Stimulated activated CD4-positive, alpha-beta T cell treated with anti-CD3 and anti-CD28 coated beads, Interleukin-4, amount 100 ng/mL, for 1 hour (primary cell): ENCODE results near the gene SERPINH1.
A peak's percentile ranks its signal among the peaks of the same experiment; 100 is the strongest.
"Not testable (repeated sequence)": the region's sequence is repeated elsewhere in the genome, so short reads cannot be mapped to it uniquely, and the experiment has no call there.

Experiments used
- DNase-seq: peaks from one replicate; pipeline ENCODE4 v3.0.0-alpha.2; 2020

SERPINH1 gene

DNA sequence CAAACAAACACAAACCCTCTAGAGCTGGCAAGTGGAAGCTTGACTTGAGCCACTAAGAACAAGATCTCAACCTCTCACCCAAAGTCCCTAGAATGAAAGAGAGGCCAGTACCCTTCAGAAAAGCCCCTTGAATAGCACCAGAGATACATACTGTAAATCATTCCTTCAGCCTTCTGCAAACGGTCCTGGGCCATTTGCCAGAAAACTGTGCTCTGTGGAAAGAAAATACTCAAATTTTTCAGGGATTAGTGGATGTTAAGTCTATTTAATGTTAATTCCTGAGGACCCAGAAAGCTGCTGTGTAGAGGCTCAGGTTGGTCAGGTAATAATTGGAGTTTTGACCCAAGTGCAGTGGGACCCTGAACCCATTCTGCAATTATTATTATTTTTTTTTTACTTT lies 16.9 kb downstream of the SERPINH1 start:
- no peak for DNase-seq

DNA sequence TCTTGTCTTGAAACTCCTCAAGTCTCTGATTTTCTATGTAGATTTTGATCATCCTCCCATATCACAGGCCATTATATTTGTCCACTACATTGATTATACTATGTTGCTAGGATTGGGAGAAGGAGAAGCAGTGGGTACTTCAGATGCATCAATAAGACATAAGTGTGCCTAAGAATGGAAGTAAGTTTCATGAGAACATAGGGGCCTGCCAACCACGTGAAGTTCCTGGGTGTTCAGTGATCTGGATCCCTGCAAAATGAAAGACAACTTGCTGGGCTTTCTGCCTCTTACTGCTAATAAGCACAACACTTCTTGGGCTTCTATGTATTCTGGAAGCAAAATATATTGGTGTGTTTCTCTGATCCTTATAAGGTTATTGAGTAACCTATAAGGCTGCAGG lies 17.8 kb downstream of the SERPINH1 start:
- DNase-seq, result no peak

DNA sequence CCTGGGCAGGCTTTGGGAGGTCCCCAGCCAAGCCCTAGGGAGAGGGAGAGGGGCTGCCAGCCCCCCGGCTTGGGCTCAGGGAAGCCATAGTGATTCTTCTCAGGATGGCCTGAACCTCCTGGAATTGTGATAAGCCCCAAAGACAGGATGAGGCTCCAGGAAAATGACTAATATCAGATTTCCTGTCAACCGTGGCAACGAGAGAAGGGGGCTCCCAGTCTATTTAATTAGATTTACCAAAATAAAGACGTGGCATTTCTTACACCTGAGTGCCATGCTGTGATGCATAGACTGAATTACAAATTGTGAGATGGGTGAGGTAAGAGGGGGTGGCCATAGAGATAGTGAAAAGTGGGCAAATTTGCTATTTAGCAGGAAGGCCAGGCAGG lies 20.4 kb downstream of the SERPINH1 start:
- no peak for DNase-seq

DNA sequence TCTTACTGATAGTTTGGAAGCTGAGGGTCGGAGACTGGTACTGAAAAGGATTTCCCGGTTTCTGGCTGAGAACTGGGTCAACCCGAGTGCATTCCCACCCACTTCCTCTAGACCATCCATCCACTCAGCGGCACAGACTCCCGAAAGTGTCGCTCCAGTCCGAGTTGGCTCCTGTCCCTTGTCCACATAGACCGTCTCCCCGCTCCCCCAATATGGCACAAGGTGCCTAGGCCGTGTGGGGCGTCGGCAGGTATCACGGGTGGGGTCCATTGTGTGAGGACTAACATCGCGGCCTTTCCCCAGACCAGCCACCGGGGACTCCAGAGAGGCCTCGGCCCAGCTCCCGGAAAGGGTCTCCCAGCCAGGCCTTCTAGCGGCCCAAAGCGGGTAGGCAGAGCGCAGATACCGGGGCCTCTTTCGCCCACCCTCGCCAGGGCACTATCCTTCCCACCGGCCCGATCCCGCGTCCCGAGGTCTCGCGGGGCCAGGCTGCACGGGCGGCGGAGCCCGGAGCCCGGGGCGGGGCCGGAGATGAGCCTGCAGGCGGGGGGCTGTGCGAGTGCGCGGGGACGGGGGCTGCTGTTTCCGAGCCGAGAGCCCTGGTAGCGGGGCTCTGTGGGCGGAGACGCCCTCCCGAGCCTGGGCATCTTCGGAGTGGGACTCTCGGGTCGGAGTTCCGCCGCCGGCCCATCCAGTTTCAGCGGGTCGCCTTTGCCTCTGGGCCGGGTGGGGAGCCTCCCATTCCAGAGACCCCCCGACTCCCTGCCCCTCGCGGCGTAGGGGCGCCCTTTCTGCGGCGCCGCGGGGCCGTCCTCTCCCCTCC lies 21.1 kb downstream of the SERPINH1 start:
- DNase-seq, result peak; percentile 28

DNA sequence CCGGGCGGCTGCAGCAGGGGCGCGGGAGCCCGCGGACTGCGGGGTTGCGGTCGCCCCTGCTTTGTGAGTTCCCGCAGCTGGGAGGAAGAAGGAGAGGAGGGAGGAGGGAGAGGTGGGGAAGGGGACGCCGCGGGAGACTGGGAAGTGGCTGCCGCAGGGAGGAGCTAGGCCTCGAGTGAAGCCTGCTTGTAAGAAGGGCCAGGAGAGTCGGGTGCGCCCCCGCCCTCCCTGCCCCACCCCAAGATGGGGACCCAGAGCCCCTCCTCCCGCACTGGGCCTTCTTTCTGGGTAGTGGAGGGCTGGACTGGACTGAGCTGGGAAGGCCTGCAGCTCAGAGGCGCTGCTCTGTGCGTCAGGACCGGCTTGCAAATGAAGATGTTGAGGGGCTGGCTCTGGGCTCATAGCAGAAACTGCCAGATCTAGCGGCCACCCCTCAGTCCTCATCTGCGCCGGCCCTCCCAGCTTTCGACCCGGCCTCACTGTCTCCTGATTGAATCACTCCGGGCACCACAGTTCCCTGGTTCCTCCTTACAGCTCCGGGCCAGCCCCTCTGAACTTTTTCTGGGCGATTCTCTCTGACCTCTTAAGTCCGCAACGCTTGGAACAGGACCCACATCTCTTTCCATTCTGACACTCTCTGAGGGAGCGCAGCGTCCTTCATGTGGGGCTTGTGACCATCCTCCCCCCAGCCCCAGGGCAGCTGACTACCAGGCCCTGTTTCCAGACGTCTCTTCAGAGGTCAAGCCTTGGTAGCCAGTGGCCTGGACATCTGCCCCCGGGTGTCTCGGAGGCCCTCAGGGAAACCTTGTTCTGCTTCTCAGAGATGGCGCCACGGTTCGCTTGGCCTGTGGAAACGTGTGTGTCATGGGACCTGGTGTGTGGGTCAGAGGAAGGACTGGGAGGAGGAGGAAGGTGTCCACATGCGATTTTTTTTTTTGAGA lies 21.9 kb downstream of the SERPINH1 start:
- no peak for DNase-seq

DNA sequence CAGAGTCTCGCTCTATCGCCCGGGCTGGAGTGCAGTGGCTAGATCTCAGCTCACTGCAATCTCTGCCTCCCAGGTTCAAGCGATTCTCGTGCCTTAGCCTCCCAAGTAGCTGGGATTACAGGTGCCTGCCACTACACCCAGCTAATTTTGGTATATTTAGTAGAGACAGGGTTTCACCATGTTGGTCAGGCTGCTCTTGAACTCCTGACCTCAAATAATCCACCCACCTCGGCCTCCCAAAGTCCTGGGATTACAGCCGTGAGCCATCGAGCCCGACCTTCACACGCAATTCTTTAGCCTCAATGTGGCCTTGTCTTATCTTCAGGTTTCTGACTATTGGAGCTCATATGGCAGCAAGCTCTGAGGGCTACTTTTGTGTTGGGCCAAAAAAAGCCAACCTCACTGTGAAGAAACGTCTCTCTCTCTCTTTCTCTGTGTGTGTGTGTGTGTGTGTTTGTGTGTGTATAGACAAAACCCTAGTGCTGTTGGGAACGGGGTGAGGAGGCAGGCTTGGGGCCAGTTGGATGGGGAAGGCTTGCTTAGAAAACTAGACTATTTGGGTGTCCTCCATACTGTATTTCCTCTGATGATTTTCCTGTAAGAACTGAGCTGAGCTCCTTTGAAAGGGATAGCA lies 22.7 kb downstream of the SERPINH1 start:
- DNase-seq, result not testable (repeated sequence)

DNA sequence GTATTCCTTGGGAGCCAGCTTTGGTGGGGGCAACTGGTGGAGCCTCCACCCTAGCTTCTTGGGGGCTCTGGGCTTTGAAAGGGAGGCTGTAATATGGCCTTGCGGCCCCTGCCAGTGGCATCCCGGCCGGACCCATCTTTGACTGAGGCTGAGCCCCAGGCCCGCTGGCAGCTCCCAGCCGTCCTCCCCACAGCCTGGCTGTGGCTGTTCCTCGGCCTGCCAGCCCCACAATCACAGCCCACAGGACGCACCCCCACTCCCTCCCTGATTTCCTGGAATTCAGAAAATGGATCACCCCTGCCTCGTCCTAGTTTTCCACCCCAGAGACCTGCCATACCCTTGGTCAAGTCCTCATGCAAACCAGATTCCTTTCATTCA lies 23.2 kb downstream of the SERPINH1 start:
- no peak for DNase-seq

DNA sequence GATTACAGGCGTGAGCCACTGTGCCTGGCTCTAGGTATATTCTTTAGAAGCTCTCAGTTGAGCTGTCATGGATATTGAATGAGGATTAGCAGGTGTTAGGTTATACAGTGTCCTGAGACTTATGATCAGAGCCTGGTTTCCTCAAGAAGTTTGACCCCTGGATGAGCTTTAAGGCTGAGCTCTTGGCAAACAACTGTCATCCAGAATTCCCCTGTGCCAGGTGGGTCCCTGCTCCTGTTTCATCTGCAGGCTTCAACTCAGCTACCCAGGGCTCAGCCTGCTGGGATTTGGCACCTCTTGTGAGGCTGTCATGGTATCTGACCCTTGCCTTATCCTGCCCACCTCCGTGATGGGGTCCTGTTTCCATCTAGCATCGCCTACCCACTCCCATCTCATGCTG lies 24.3 kb downstream of the SERPINH1 start:
- DNase-seq, result no peak

DNA sequence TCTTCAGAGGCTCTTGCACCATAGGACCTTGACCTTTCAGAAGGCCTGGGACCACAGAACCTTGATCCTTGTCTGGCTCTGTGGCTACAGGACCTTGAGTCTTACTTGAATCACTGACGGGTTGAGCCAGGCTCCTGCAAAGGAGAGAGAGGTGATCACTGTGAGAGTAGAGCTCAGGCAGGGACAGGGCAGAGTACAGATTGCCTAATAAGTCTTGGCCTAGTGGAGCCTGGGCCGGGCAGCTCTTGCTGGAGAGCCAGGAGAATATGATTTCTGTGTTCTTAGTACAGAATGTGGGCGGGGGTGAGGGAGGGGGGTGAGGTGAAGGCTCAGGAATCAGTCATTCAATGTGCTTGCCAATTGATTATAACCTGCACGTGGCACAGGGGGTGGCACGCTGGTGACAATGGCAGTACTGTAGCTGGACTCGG lies 26.0 kb downstream of the SERPINH1 start:
- DNase-seq, result no peak

DNA sequence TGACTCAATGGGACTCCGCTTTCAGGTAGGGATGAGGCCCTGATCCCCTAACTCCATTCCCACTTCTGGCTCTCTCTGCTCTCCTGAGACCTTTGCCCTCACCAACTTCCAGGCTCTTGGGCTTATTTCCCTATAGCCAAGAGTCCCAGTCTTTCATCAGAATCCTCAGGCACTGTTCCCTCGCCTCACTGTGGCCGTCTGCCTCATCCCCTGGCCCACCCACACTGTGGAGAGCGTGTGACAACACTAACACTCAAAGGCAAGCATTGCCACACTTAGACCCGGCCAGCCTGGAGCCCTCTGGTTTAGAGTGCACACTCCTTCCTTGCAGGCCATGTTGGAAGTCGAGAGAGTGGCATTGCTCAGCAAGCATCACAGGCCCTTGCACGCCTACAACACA lies 27.0 kb downstream of the SERPINH1 start:
- DNase-seq, result no peak

DNA sequence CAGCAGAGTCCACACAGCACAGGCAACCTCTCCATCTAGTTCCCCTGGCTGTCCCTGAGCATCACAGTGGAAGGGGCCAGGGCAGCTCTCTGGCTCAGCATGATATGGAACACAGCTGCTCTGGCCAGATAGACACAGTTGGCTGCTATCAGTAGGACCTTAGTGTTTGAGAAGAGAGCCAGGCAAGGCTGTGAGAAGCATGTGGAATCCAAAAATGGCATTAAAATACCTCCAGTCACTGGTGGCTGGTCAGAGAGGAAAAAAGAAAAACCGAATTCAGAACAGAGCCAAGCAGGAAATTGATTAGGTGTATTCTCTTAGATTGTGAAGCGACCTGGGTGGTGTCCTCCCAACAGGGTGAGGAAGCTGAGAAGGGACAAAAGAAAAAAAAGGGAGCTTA lies 27.9 kb downstream of the SERPINH1 start:
- DNase-seq, result no peak

DNA sequence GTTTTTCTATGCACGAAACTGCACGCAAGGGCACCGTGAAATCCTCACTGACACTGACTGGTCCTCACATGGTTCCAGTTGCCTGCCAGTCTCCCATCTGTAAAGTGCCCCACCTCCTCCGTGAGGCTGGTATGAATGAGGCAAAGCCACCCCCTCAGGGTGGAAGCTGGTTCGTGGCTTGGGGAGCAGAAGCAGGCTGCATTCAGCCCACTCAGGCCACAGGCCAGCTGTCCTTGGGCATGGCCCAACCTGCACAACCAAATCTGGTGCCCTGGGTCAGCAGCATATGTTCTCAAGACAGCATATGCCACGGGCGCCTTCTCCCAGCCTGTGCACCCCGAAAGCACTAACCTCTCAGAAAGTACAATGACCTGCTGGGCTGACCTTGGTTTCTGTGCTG lies 29.3 kb downstream of the SERPINH1 start:
- DNase-seq, result no peak

DNA sequence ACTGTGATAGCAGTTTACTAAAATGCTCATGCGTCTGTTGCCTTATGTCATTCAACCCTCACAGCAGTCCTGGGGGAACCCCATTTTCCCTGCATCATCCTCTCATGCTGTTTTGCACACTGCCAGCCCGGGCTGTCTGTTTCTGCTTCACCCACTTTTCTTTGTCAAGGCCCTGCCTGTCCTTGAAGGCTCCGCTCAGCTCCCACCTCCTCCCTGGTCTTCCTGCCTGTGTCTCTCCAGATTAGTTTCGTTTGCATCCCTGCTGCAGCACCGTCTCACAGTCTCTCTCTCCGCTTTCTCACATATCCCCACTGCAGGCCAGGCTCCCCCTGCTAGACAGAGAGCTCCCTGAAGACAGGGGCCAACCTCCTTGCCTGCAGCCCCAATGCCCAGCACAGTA lies 29.9 kb downstream of the SERPINH1 start:
- no peak for DNase-seq

DNA sequence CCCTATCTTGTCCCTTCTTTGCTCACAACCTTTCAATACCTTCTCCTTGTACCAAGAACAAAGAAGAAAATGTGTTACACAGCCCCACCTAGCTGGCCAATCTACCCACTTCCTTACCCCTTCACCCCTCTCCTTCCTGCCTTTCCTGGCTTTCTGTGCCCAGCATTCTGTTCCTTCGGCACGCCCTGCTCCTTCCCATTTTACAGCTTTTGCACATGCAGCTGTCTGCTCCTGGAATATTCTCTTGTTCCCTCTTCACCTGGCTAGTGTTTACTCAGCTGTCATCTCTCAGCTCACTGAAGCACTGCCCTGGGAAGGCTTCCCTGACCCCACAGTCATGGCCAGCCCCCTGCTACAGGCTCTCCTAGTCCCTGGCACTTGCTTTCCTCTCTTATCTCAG lies 30.7 kb downstream of the SERPINH1 start:
- DNase-seq, result no peak

DNA sequence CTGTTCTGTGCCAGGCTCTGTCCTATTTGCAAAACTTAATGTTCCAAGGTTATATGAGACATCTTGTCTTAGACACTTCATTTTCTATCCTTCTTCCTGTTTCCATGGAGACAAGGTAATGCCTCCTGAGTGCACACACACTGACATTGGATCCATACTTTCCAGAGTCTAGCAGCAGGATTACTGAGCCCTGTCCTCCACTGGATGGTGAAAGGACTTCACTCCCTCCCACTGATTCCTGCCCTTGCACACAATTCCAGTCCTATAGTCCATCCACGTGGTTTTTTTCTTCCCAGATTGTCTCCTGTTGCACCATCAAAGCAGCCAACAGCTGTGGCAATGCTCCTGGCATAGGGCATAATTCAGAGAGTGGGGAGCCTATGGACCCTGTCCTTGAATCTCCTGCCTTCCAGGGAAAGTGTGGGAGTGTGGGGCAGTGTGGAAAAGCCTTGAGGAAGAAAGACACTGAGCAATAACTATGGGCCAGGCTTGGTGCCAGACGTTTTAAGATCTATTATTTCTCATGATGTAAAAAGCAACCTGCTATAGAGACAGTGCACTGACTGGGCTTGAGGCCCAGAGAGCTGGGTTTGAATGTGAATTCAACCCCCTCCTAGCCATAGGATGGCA lies 31.3 kb downstream of the SERPINH1 start:
- DNase-seq, result no peak

DNA sequence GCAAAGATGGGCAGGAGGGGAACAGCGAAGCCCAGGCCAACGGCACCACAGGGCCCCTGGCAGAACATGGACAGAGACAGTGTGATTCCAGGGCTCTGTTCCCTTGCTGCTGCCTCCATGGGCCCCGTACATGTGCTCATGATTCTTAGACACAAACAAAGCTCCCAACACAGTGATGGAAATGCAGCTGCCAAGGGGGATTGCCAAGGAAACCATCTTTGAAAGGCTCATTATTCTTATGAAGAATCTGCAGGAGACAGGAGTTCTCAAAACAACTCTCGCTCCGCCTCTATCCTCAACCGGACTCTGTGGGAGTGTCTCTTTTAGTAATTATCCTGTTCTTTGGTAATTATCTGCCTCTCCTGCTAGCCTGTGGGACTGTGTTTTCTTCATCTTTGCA lies 32.2 kb downstream of the SERPINH1 start:
- DNase-seq, result no peak

DNA sequence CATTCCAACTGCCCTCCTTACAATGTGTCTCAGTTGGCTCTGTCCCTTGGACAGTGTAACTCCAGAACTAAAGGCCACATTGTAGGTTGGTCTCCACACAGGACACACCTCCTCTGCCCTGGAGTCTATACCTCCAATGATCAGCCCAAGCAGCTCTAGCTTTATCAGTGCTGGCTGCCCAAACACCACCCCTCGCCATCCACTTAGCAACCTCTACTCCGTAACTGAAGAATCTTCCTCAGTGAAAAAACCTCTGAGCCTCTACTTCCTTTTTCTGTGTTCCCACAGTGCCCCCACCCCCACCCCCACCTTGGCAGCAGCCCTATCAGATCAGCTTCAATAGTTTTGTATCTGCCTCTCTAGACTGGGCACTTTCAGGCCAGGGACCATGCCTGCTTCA lies 33.4 kb downstream of the SERPINH1 start:
- DNase-seq, result no peak

DNA sequence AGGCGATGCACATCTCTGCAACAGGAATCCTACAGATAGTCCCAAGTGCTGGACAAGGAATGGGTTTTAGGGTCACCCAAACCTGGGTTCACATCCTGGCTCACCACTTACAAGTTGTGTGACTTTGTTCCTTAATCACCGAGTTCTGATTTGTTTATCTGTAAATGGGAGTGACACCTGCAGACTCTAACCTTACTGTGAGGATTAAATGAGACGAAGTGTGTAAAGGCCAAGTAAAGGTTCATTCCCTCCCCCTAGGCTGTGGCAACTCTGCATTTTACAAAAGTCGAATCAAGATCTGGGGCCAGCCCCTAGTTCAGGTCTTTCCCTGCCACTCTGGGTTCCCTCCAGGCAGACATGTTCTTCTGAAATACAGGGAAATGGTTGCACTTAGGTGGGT lies 34.9 kb downstream of the SERPINH1 start:
- DNase-seq, result no peak

DNA sequence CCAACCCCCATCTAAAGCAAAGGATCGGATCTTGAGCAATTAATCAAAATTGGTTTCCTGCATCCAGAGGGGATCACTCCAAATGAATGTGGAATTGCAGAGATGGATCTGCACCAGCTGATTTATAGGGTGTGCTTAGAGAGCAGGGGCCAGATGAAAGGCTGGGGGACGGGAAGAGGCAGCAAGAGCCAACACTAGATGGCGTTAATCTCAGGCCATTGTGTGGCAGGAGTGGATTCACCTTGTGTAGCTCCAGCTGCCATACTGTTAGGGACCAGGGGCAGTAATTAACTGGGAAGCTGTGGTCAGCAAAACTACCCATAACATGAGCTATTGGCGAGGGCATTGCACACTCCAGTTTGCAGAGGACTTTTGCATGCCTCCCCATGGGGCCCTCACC lies 35.6 kb downstream of the SERPINH1 start:
- DNase-seq, result no peak

DNA sequence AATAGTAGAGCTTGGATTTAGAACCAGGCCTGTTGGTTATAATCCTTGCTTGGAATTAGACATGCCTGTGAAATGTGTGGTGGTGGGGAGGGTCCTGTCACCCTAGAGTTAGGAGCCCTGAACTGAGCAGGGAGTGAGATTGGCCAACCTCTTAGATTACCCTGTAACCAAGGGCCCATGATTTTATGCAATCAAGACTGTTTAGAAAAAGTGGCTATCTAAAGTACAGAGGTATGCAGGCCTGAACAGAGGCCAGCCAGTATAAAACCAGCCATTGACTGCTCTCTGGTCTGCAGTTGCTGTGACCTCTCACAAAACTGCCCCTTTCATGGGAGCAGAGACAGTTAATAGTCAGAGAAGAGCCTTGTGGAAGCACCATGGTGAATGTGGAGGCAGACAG lies 36.2 kb downstream of the SERPINH1 start:
- DNase-seq, result no peak

DNA sequence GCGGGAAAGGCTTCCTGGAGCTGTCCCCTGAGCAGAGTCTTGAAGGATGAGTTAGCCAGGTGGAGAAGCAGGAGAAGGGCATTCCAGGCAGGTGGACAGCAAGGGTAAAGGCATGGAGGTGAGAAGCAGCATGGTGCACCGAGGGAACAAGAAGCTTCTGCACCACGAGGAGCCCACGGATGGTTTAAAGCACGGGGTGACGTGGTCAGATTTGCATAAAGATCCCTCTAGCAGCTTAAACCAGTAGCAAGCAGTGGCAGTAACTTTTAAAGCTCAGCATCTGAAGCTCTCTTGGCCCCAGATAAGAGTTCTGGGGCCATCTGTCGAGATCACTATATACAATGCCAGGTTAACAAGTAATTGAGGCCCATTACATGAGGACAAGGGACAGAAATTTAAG lies 36.8 kb downstream of the SERPINH1 start:
- no peak for DNase-seq

DNA sequence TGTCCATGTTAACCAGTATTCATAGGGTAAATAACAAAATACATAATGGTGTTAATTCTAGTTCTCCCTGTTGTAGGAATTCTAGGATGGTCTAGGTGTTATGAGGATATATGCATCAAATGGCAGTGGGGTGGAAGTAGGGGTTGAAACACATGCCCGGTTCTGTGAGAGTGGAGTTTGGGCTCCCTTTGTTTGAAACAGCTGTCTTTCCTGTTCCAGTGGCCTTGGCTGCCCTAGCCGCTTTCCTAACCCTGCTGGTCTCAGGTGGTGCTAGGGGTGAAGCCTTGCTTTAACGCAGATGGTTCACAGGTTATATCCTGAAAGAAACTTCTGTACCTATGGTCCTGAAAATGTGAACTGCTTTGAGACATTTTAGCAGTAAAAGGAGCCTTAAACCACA lies 38.3 kb downstream of the SERPINH1 start:
- no peak for DNase-seq

DNA sequence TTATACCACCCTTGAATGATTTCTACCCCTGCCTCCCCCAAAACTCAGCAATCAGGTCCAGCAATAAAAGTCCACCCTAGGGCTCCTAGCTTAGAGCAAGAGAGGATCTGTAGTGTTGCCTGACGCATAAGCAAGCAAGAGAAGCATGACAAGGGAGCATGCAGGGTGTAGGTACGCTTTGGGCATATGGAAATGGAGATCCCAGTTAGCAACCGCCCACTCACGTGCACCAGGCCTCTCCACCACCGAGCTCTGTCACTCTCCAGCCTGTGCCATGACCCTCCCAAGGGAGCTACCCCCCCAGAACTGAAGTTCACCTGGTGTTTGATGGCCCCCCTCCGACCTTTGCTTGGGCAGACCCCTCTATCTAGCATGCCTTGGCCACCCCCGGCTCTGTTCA lies 39.4 kb downstream of the SERPINH1 start:
- no peak for DNase-seq
